ENCODE data around the gene BLOC1S3. TPM values are rescaled to one million over a fixed set of nuclear protein-coding genes. Genes with fewer than 3 reads are reported as not detected.
A peak's percentile ranks its signal among the peaks of the same experiment; 100 is the strongest.

BLOC1S3 gene
- total and polyA plus RNA-seq, 7 experiments from 2014 or later, result 6.9 to 24.9 (median 15.4) TPM

DNA sequence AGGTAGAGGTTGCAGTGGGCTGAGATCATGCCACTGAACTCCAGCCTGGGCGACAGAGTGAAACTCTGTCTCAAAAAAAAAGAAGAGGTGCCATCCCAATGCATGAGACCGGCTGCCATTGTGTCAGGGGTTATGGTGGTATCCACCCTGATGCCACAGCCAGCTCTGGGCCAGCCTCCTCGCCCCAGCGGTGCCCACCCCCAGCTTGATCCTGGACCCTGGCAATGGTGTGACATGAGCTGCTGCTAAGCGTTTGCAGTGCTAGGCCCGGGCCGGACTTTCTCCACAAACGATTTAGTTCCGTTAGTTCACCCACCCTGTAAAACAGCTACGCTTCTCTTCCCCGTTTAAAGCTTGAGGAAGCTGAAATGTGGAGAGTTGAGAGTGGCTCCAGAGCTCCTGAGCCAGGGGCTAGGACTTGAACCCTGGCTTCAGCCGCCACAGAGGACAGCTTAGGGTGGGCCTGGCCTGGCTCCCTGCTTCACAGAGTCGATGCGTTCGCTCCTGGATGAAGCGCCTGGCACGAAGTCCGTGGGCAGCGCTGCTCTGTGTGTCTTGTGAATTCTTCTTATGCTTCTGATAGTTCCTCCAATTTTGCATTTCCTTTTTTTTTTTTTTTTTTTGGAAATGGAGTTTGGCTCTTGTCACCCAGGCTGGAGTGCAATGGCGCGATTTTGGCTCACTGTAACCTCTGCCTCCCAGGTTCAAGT, 43.3 kb upstream of the BLOC1S3 start:
- Histone ChIP-seq H3K27ac (ENCODE audit: low read depth, low read length) (no peak overlapping the region), H3K36me3 (ENCODE audit: control insufficient read depth in 2 of 3, insufficient read depth in 3 of 3, low read length in 3 of 3) (peaks cover 0 to under 1% (median 0%) of the 10 kb centered on the region in 3 experiments), H3K4me1 (ENCODE audit: control insufficient read depth in 2 of 2, insufficient read depth in 2 of 2, low read length in 2 of 2) (no peaks in the 10 kb centered on the region), H3K4me3 (ENCODE audit: low read length) (no peak overlapping the region), H3K27me3 (ENCODE audit: control insufficient read depth in 2 of 2, insufficient read depth in 2 of 2, low read length in 2 of 2) (no peaks in the 10 kb centered on the region), H3K9me3 (ENCODE audit: control insufficient read depth in 2 of 3, low read length in 3 of 3) (no peaks in the 10 kb centered on the region)
- ATAC-seq (no peak), DNase-seq (no peak)
- ChIA-PET POLR2A (interaction anchor here (0.9 kb wide), 1 partner anchor 43 kb away, joined by 4 read pairs; no protein-coding TSS in a partner anchor), CTCF (no interaction called here)
- H3K9me3 Mint-ChIP-seq, result no peaks in the 10 kb centered on the region
- H3K27me3 Mint-ChIP-seq, result no peaks in the 10 kb centered on the region
- no peak overlapping the region for H3K27ac Mint-ChIP-seq
- intact Hi-C loops (cut with micrococcal nuclease), result no loop called here
- H3K4me3 Mint-ChIP-seq, result no peak overlapping the region
- peaks cover 0 to 4% (median 0%) of the 10 kb centered on the region in 5 donors for H3K36me3 Mint-ChIP-seq
- H3K4me1 Mint-ChIP-seq, result peaks cover 0 to 16% (median 8%) of the 10 kb centered on the region in 7 donors

DNA sequence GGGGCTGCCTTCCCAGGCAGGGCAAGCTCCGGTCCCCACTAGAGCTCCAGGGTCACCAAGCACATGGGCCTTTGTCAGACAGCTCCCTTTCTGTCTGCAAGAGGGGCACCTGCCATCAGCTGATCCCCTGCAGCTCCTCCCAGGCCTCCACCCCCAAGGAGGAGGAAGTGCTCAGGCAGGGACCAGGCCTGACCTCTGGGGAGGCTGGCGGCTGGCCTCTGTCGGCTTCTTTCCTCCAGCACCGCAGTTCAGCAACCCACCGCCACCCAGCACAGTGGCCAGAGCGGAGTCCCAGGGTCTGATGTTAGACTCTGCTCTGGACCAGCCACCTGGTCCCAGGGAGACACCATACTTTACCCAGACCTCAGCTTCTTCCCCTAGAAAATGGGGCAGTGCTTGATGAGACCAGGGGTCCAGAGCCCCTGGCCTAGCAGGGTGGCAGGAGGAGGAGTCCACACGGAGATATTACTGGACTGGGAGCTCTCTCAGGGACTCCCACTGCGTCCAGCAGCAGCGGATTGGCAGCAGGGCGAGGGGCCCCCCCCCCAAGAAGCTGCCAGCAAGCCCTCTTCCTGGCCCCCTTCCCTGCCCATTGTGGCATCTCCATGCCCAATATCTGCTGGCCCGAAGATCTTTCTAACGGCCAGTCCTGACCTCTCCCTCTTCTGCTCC, 41.9 kb upstream of the BLOC1S3 start:
- no peak overlapping the region for H3K27ac ChIP-seq (ENCODE audit: low read depth, low read length)

GRCh38 chr19:45137179-45137761, 41.3 kb upstream of the BLOC1S3 start:
- Mint-ChIP-seq H3K4me3 (no peak overlapping the region), H3K27ac (peak overlapping the region in 2 of 9 donors; percentile 64 to 72), H3K9me3 (no peaks in the 10 kb centered on the region), H3K27me3 (no peaks in the 10 kb centered on the region), H3K4me1 (peaks cover 0 to 16% (median 7%) of the 10 kb centered on the region in 7 donors), H3K36me3 (peaks cover 0 to 5% (median 0%) of the 10 kb centered on the region in 5 donors)
- intact Hi-C loops (cut with micrococcal nuclease), result no loop called here
- DNase-seq (no peak), ATAC-seq (no peak)
- Histone ChIP-seq H3K9me3 (ENCODE audit: control insufficient read depth in 2 of 3, low read length in 3 of 3) (no peaks in the 10 kb centered on the region), H3K36me3 (ENCODE audit: control insufficient read depth in 2 of 3, insufficient read depth in 3 of 3, low read length in 3 of 3) (peaks cover 0 to 20% (median 0%) of the 10 kb centered on the region in 3 experiments), H3K27me3 (ENCODE audit: control insufficient read depth in 2 of 2, insufficient read depth in 2 of 2, low read length in 2 of 2) (no peaks in the 10 kb centered on the region), H3K4me1 (ENCODE audit: control insufficient read depth in 2 of 2, insufficient read depth in 2 of 2, low read length in 2 of 2) (no peaks in the 10 kb centered on the region), H3K27ac (ENCODE audit: low read depth, low read length) (no peak overlapping the region), H3K4me3 (ENCODE audit: low read length) (no peak overlapping the region)
- CTCF ChIA-PET, result interaction anchor here (0.9 kb wide), 1 partner anchor 11 kb away, joined by 3 read pairs; no protein-coding TSS in a partner anchor
- POLR2A ChIA-PET, result no interaction called here

More for the DNA sequence above, 41.9 kb upstream of the BLOC1S3 start:
- peaks cover 0 to 14% (median 0%) of the 10 kb centered on the region in 3 experiments for H3K36me3 ChIP-seq (ENCODE audit: control insufficient read depth in 2 of 3, insufficient read depth in 3 of 3, low read length in 3 of 3)
- Mint-ChIP-seq H3K4me1 (peaks cover 0 to 16% (median 8%) of the 10 kb centered on the region in 7 donors), H3K27ac (peak overlapping the region in 1 of 9 donors; percentile 64), H3K4me3 (no peak overlapping the region), H3K9me3 (no peaks in the 10 kb centered on the region), H3K27me3 (no peaks in the 10 kb centered on the region), H3K36me3 (peaks cover 0 to 4% (median 0%) of the 10 kb centered on the region in 5 donors)
- POLR2A ChIA-PET, result interaction anchor here (0.6 kb wide), 1 partner anchor 554 kb away, joined by 3 read pairs; no protein-coding TSS in a partner anchor
- H3K4me1 ChIP-seq (ENCODE audit: control insufficient read depth in 2 of 2, insufficient read depth in 2 of 2, low read length in 2 of 2), result no peaks in the 10 kb centered on the region
- CTCF ChIA-PET, result interaction anchor here (0.9 kb wide), 1 partner anchor 10 kb away, joined by 3 read pairs; no protein-coding TSS in a partner anchor
- no peaks in the 10 kb centered on the region for H3K27me3 ChIP-seq (ENCODE audit: control insufficient read depth in 2 of 2, insufficient read depth in 2 of 2, low read length in 2 of 2)
- H3K9me3 ChIP-seq (ENCODE audit: control insufficient read depth in 2 of 3, low read length in 3 of 3), result no peaks in the 10 kb centered on the region
- intact Hi-C loops (cut with micrococcal nuclease), result no loop called here
- ATAC-seq (no peak), DNase-seq (no peak)
- H3K4me3 ChIP-seq (ENCODE audit: low read length), result no peak overlapping the region

DNA sequence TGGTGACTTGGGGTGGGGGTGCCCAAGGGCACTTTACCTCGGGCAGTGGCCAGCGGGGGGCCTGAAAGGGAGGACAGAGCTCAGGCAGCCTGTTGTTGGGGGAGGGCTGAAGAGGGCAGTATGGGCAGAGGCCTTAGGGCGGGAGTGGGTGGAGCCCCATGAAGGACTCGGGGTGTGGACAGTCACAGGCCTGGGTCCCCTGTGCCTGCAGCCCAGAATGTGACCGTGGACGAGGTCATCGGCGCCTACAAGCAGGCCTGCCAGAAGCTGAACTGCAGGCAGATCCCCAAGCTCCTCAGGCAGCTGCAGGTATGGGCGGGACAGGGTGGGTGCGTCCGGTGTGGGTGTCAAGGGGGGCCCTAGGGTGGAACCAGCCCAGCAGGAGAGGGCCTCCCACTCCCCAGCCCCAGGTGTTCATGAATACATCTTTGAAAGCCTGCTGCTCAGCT, 40.3 kb upstream of the BLOC1S3 start:
- Mint-ChIP-seq H3K27me3 (no peaks in the 10 kb centered on the region), H3K4me1 (peaks cover 0 to 16% (median 7%) of the 10 kb centered on the region in 7 donors), H3K9me3 (no peaks in the 10 kb centered on the region), H3K36me3 (peaks cover 0 to 13% (median 7%) of the 10 kb centered on the region in 5 donors), H3K27ac (peak overlapping the region in 1 of 9 donors; percentile 46), H3K4me3 (no peak overlapping the region)
- H3K4me3 ChIP-seq (ENCODE audit: low read length), result no peak overlapping the region
- no peak for ATAC-seq
- no peaks in the 10 kb centered on the region for H3K27me3 ChIP-seq (ENCODE audit: control insufficient read depth in 2 of 2, insufficient read depth in 2 of 2, low read length in 2 of 2)
- no peak overlapping the region for H3K27ac ChIP-seq (ENCODE audit: low read depth, low read length)
- ChIA-PET CTCF (interaction anchor here (0.6 kb wide), 1 partner anchor 48 kb away, joined by 3 read pairs; no protein-coding TSS in a partner anchor), POLR2A (no interaction called here)
- no peaks in the 10 kb centered on the region for H3K9me3 ChIP-seq (ENCODE audit: control insufficient read depth in 2 of 3, low read length in 3 of 3)
- intact Hi-C loops (cut with micrococcal nuclease), result no loop called here
- H3K4me1 ChIP-seq (ENCODE audit: control insufficient read depth in 2 of 2, insufficient read depth in 2 of 2, low read length in 2 of 2), result no peaks in the 10 kb centered on the region
- DNase-seq, result no peak
- H3K36me3 ChIP-seq (ENCODE audit: control insufficient read depth in 2 of 3, insufficient read depth in 3 of 3, low read length in 3 of 3), result peaks cover 0 to 30% (median 0%) of the 10 kb centered on the region in 3 experiments

GRCh38 chr19:45139286-45140143, 39.1 kb upstream of the BLOC1S3 start:
- ATAC-seq (no peak), DNase-seq (no peak)
- Histone ChIP-seq H3K9me3 (ENCODE audit: control insufficient read depth in 2 of 3, low read length in 3 of 3) (no peaks in the 10 kb centered on the region), H3K4me1 (ENCODE audit: control insufficient read depth in 2 of 2, insufficient read depth in 2 of 2, low read length in 2 of 2) (no peaks in the 10 kb centered on the region), H3K27me3 (ENCODE audit: control insufficient read depth in 2 of 2, insufficient read depth in 2 of 2, low read length in 2 of 2) (no peaks in the 10 kb centered on the region), H3K4me3 (ENCODE audit: low read length) (no peak overlapping the region), H3K27ac (ENCODE audit: low read depth, low read length) (no peak overlapping the region), H3K36me3 (ENCODE audit: control insufficient read depth in 2 of 3, insufficient read depth in 3 of 3, low read length in 3 of 3) (peaks cover 0 to 34% (median 0%) of the 10 kb centered on the region in 3 experiments)
- H3K4me3 Mint-ChIP-seq, result no peak overlapping the region
- ChIA-PET POLR2A (no interaction called here), CTCF (no interaction called here)
- intact Hi-C loops (cut with micrococcal nuclease), result no loop called here
- no peaks in the 10 kb centered on the region for H3K27me3 Mint-ChIP-seq
- no peaks in the 10 kb centered on the region for H3K9me3 Mint-ChIP-seq
- peaks cover 0 to 13% (median 7%) of the 10 kb centered on the region in 5 donors for H3K36me3 Mint-ChIP-seq
- H3K27ac Mint-ChIP-seq, result no peak overlapping the region
- peaks cover 0 to 11% (median 3%) of the 10 kb centered on the region in 7 donors for H3K4me1 Mint-ChIP-seq

DNA sequence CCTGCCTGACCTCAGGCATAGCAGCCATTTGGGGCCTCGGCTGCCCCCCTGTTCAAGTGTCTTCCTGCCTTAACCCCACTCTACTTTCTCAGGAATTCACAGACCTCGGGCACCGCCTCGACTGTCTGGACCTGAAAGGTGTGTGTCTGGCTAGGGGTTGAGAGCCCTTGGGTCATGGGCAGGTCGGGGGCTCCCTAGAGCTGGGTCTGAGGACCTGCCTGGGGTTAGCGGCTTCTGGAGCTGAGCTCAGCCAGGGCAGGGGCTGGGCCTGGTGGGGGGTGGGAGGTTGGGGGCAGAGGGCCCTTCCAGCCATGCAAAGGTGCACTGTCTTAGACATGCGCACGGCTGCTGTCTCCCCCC, 38.5 kb upstream of the BLOC1S3 start:
- no peaks in the 10 kb centered on the region for H3K27me3 ChIP-seq (ENCODE audit: control insufficient read depth in 2 of 2, insufficient read depth in 2 of 2, low read length in 2 of 2)
- no peaks in the 10 kb centered on the region for H3K9me3 ChIP-seq (ENCODE audit: control insufficient read depth in 2 of 3, low read length in 3 of 3)
- Mint-ChIP-seq H3K27ac (no peak overlapping the region), H3K4me1 (peaks cover 0 to 11% (median 3%) of the 10 kb centered on the region in 7 donors), H3K27me3 (no peaks in the 10 kb centered on the region), H3K36me3 (peaks cover 0 to 13% (median 7%) of the 10 kb centered on the region in 5 donors), H3K4me3 (no peak overlapping the region), H3K9me3 (no peaks in the 10 kb centered on the region)
- H3K27ac ChIP-seq (ENCODE audit: low read depth, low read length), result no peak overlapping the region
- intact Hi-C loops (cut with micrococcal nuclease), result no loop called here
- ChIA-PET CTCF (no interaction called here), POLR2A (no interaction called here)
- ATAC-seq (no peak), DNase-seq (no peak)
- H3K4me1 ChIP-seq (ENCODE audit: control insufficient read depth in 2 of 2, insufficient read depth in 2 of 2, low read length in 2 of 2), result no peaks in the 10 kb centered on the region
- H3K4me3 ChIP-seq (ENCODE audit: low read length), result no peak overlapping the region
- H3K36me3 ChIP-seq (ENCODE audit: control insufficient read depth in 2 of 3, insufficient read depth in 3 of 3, low read length in 3 of 3), result peaks cover 0 to 36% (median 0%) of the 10 kb centered on the region in 3 experiments
